HG03565 (cell line): ENCODE results near the gene PRDM1.
A peak's percentile ranks its signal among the peaks of the same experiment; 100 is the strongest.

ENCODE experiments used
- ATAC-seq: cut with Tn5 transposase; IDR thresholded peaks from one replicate; pipeline ENCODE4 v1.9.1; 2021; ENCODE audit warnings: mild to moderate bottlenecking, moderate library complexity; ENCODE audit not compliant: unreplicated experiment

The PRDM1 gene

GRCh38 chr6:106085984-106086813 is at the start of gene PRDM1:
TSS of gene PRDM1 (plus strand) at chr6:106086336. CDS start at chr6:106086554, 218 bp downstream.
- peak; percentile 53 for ATAC-seq

GRCh38 chr6:106037060-106037459 is 49.1 kb upstream of the PRDM1 start:
- no peak for ATAC-seq

GRCh38 chr6:106039897-106040592 is 46.1 kb upstream of the PRDM1 start:
- no peak for ATAC-seq

GRCh38 chr6:106044151-106044550 is 42.0 kb upstream of the PRDM1 start:
- no peak for ATAC-seq

GRCh38 chr6:106045077-106045476 is 41.1 kb upstream of the PRDM1 start:
- ATAC-seq = no peak

- ATAC-seq = no peak
Observed at GRCh38 chr6:106046116-106046853, 39.9 kb upstream of the PRDM1 start.

GRCh38 chr6:106046854-106047200 is 39.3 kb upstream of the PRDM1 start:
- no peak for ATAC-seq

- ATAC-seq = no peak
Observed at GRCh38 chr6:106048336-106048735, 37.8 kb upstream of the PRDM1 start.

GRCh38 chr6:106050538-106050937 is 35.6 kb upstream of the PRDM1 start:
- ATAC-seq = no peak

- ATAC-seq = no peak
Observed at GRCh38 chr6:106051226-106051625, 34.9 kb upstream of the PRDM1 start.

- ATAC-seq = no peak
Observed at GRCh38 chr6:106053484-106054205, 32.5 kb upstream of the PRDM1 start.

- no peak for ATAC-seq
Observed at GRCh38 chr6:106055489-106055888, 30.6 kb upstream of the PRDM1 start.

GRCh38 chr6:106056060-106056745 is 29.9 kb upstream of the PRDM1 start:
- ATAC-seq = no peak

GRCh38 chr6:106056746-106057390 is 29.3 kb upstream of the PRDM1 start:
- ATAC-seq = no peak

- no peak for ATAC-seq
Observed at GRCh38 chr6:106059331-106059730, 26.8 kb upstream of the PRDM1 start.

GRCh38 chr6:106060167-106060566 is 26.0 kb upstream of the PRDM1 start:
- no peak for ATAC-seq

- ATAC-seq = no peak
Observed at GRCh38 chr6:106063448-106063850, 22.7 kb upstream of the PRDM1 start.

GRCh38 chr6:106064142-106064541 is 22.0 kb upstream of the PRDM1 start:
- no peak for ATAC-seq

GRCh38 chr6:106064756-106065155 is 21.4 kb upstream of the PRDM1 start:
- ATAC-seq = no peak

- ATAC-seq = no peak
Observed at GRCh38 chr6:106066989-106067388, 19.1 kb upstream of the PRDM1 start.
